Myocyte (in vitro differentiated cells): ENCODE data around the gene LRIT3. TPM values are rescaled to one million over a fixed set of nuclear protein-coding genes. Genes with fewer than 3 reads are reported as not detected.

Experiments used
- DNase-seq: peaks from one replicate; pipeline ENCODE4 v3.0.0-alpha.2; 2012; ENCODE audit warnings: low read depth
- polyA plus RNA-seq: library from polyadenylated mRNA; unstranded; fragments of >200 nt; gene quantifications from one replicate; pipeline ENCODE4 v1.2.1, GENCODE V29; 2012; ENCODE audit warnings: missing spikeins
- total RNA-seq: library from RNA; depleted of rRNA; stranded (reverse); fragments of >200 nt; gene quantifications from 2 replicates; pipeline ENCODE4 v1.2.3, GENCODE V29; 2014

The LRIT3 gene
- 0.03 TPM in 1 of 2 replicates, not detected in the other for total RNA-seq
- polyA plus RNA-seq, result 0.06 TPM

- DNase-seq, result no peak
Measured at GRCh38 chr4:109847896-109848442, at the start of gene LRIT3. LRIT3 (plus strand) TSS chr4:109848107; CDS start chr4:109848202, 95 bp downstream.

DNA sequence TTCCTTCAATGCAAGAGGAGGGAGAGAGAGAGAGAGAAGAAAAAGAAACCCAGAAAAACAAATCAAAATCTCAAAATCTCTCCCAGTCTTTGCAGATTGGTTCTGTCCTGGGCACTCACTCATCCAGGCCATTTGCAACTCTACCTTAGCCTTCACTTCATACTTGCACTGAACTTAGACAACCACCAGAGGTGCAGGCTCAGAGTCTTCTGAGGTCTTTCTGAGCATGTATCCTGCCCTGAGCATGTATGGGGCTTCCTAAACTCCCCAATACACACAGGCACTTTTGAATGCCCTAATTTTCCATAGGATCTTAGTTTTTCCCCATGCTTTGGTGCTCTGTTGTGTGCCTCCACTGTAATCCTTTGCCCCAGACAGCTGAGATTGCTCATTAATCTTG, 49.0 kb upstream of the LRIT3 start:
- DNase-seq, result no peak

DNA sequence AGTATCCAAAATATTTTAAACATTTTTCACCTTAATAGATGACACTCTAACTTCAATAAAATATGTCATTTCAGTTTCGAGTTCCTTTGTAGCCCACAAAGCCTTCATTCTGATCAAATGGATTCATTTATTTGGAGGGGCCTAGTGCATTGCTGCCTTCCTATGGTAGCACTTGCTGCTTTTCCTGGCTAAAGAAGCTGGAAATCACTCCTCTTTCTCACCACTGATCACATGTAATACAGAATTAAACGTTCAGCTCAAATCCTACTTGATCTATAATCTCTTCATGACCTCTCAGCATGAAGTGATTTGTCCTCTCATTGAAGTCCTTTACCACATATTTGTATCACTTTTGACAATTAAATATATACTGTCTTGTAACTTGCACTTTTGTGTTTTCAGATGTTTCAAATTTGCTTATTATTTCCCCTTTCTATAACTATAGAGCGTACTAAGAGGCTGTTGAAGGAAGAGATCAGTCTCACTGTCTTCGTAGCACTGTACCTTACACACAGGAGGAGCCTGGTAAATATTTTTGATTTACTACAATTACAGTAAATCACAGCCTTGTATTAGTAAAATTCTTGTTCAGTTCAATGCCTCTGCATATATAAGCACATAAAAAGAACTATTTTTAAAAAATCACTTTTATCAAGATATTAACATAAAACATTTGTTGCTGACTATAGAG, 46.7 kb upstream of the LRIT3 start:
- DNase-seq, result no peak

DNA sequence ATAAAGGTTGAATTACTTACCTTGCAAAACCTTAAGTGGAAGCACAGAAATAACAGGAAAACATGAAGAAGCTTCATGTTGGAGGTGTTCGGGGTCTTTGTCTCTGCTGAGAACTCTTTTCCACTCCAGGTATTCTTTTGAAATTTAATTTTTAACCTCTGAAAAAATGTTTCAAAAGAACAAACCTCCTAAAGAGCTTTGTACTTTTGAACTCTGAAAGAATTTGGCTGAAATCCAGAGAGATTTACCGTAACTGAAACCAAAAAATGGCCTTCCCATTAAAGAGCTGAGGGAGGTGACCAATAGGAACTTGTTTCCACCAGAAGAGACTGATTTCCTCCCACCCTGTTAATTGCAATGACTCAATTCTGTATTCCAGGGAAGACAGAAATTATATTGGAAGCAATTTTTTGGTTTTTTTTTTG, 46.0 kb upstream of the LRIT3 start, which contains the start of gene CFI:
CFI (minus strand) TSS at position 105 of the 425 bp plus-strand sequence; CDS start at position 77, 28 bp downstream.
- peak; percentile 36 for DNase-seq

DNA sequence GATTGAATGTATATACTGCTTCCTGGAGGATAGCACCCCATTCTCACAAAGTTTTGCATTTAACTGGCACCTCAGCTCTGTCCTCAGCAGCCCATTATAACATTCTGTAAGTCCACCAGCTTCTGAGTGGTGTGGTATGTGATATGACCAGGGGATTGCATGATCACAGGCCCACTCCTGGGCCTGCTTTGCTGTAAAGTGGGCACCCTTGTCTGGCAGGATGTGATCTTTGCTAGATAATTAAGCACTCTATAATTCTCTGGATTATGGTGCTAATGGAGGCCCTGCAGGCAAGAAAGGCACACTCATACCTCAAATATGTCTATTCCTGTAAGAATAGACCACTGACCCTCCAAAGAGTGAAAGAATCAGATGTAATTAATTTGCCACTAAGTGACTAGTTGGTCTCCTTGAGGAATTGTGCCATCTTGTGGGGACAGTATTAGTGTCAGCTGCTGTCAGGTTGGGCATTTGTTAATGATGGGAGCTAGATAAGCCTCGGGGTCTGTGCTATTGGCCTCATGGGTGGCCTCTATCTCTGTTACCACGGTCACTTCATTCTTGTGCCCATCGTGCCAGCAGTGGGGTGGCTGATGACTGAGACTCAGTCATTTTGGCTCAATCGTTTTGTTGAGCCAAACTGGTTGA, 43.9 kb upstream of the LRIT3 start:
- DNase-seq, result peak; percentile 64

DNA sequence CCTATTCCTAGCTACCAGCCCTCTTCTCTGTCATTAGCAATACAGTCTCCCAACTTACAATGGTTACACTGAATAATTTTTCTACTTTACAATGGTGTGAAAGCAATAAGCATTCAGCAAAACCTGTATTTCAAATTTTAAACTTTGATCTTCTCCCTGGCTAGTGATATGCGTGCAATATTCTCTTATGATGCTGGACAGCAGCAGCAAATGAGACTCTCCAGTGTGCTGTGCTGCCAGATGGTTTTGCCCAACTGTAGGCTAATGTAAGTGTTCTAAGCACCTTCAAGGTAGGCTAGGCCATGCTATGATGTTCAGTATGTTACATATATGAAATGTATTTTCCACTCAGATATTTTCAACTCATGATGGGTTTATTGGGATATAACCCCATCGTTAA, 38.3 kb upstream of the LRIT3 start:
- DNase-seq, result no peak

- no peak for DNase-seq
Measured at GRCh38 chr4:109810552-109811387, 37.1 kb upstream of the LRIT3 start.

DNA sequence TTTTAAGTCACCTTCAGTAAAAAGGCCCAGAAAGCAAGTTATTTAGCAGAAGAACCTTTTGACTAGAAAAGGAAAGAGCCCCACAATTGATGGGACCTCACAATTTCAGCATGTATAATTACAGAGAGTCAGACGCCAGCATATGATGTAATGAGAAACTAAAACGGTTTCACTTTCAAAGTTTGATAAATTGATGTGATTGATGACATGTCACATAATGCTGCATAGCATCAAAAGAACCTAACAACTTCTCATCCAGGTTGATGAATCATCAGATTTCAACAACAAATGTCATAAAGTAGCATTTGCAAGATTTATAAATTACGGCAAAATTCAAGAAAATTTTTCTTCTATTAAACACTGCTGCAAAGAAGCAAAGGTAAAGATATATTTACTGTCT, 36.2 kb upstream of the LRIT3 start:
- DNase-seq, result no peak

DNA sequence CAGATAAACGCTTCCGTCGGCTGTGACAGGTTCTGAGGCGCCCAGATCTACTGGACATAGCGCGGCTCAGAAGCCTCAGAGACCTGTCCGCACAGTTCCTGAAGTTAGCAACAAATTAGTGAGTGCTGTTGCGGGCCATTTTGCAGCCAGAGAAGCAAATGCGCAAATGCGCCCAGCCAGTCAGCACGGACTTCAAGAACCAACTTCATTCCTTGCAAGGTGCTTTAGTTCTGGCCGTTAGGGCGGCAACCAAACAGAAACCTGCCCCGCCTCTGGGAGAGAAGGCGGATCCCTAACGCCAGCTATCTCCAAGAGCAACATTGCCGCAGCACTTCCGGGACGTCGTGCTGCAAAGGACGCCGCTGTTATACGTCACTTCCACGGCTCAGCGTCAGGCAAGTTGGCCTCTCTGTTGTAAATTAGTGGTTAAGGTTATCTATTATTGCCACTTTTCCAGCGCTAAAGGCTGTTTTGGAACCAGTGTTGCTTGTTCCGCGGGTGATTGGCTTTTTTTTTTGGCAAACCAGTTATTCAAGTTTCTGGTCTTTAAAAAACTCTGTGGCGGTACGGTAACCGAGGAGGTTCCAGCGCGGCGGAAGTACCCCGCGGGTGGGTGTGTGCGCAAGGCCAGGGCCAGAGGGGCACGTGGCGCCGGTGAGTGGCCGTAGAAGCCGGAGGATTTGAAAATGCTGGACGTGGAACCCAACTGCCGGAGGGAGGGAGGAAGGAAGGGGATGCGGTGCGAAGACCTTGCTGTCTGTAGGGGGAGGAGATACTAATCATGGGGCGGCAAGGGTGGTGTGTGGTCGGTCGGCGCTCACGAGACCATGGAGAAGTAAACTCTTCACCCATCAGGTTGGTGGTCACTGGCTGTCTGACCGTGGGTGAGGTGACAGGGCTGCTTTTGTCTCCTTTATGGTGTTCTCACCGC, 32.5 kb upstream of the LRIT3 start, which contains the start of gene GAR1:
GAR1 (plus strand) TSS at position 612 of the 931 bp plus-strand sequence. CDS start 403 bp downstream, outside the sequence.
- peak; percentile 93 for DNase-seq

DNA sequence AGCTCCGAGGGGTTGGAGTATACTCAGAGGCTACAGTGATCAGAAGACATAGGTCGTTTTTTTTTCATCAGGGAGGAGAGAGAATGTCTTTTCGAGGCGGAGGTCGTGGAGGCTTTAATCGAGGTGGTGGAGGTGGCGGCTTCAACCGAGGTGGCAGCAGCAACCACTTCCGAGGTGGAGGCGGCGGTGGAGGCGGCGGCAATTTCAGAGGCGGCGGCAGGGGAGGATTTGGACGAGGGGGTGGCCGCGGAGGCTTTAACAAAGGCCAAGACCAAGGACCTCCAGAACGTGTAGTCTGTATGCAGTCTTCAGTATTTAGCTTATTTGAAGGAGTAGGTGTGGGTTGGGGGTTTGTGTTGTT, 31.8 kb upstream of the LRIT3 start:
- DNase-seq, result peak; percentile 13

DNA sequence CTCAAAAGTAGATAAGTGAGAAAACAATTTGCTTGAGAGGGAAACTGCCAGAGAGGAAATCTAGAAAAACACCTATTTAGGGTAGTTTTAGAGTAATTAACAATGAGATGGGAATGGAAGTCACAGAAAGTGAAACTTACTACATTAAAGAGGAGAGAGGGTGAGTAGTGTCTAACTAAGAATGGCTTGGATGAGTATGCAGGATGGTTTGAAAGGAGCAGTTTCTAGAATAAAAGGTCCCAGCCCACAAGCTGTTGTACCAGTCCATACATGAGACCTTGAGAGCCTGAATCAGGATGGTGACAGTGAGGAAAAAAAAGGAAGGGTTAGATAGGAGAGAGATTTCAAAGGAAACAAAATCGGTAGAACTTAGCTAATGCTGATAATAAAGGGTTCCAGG, 31.0 kb upstream of the LRIT3 start:
- DNase-seq, result no peak

- DNase-seq, result no peak
Measured at GRCh38 chr4:109818268-109818667, 29.6 kb upstream of the LRIT3 start.

- no peak for DNase-seq
Measured at GRCh38 chr4:109820563-109820962, 27.3 kb upstream of the LRIT3 start.

- DNase-seq, result no peak
Measured at GRCh38 chr4:109821185-109821584, 26.7 kb upstream of the LRIT3 start.

- peak; percentile 16 for DNase-seq
Measured at GRCh38 chr4:109826719-109827118, 21.2 kb upstream of the LRIT3 start.

- no peak for DNase-seq
Measured at GRCh38 chr4:109827672-109828071, 20.2 kb upstream of the LRIT3 start, which contains the start of gene RRH. RRH (plus strand) TSS chr4:109827972; CDS start chr4:109828028, 56 bp downstream.

DNA sequence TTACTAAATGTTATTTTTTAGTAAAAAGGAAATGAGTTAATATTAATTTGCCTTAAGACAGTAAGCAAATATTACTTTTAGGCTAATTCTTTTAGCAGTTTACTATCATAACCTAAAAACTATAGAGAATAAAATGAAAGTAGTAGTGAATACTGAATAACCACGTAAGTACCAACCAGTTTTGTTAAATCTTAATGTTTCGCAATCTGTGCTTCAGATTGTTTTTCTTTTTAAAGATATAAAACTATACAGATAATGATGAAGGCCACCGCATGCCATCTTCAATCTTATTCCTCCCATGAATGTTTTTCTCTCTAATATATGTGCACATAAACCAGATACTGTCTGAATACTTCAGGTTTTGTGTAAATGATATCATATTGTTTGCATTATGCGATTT, 14.2 kb upstream of the LRIT3 start:
- no peak for DNase-seq

GRCh38 chr4:109836985-109837384, 10.9 kb upstream of the LRIT3 start:
- no peak for DNase-seq

- no peak for DNase-seq
Measured at GRCh38 chr4:109846395-109847098, 1.4 kb upstream of the LRIT3 start.

DNA sequence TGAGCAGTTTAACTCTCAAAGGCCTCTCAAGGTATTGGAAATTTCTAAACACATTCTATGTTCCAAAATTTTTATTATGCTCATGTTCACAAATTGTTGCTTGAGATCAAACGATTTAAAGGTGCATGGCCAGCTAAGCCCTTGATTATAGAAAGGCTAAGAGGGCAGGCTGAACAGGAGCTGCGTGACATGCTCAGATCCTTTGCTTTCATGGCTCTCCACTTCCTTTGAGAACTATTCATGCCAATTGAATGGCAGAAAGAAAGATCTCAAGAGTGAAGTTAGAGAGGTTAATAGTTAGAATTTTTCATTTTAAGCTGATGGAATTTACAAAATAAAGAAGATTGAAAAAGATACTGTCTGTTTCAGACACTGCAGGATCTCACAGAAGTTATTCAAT, 594 bp downstream of the LRIT3 start:
- no peak for DNase-seq
